T47D (cell line): ENCODE measurements around the gene CNTN5.
"Not testable (repeated sequence)": the region's sequence is repeated elsewhere in the genome, so short reads cannot be mapped to it uniquely, and the experiment has no call there.

Source experiments
- DNase-seq, 2 experiments: peaks; one replicate each; pipeline versions ENCODE4 v3.0.0 to v3.0.0-alpha.2; 2011 to 2012; ENCODE audit warnings: low read depth in 1 of 2, low spot score in 1 of 2
- JUND ChIP-seq: IDR thresholded peaks from 2 replicates; pipeline ENCODE4 v1.6.1; 2012; ENCODE audit warnings: low read depth
- in situ Hi-C: cut with HindIII; loops from 2 replicates; pipeline ENCODE4 v1.10.0; 2016; ENCODE audit warnings: low sequenced_read_pairs, low pct_unique_long_range_greater_than_20kb

CNTN5 gene

GRCh38 chr11:99739464-99740089 is 718.8 kb downstream of the CNTN5 start:
- DNase-seq, result peak; percentile 27 to 69
- in situ Hi-C loops, result no loop called here
- no peak for TF ChIP-seq JUND

- in situ Hi-C loops, result no loop called here
- DNase-seq, result no peak
- no peak for TF ChIP-seq JUND
Observed at GRCh38 chr11:99742501-99742900, 721.8 kb downstream of the CNTN5 start.

- TF ChIP-seq JUND, result no peak
- no peak for DNase-seq
- in situ Hi-C loops, result no loop called here
Observed at GRCh38 chr11:99759787-99760186, 739.0 kb downstream of the CNTN5 start.

GRCh38 chr11:99766811-99767210 is 746.1 kb downstream of the CNTN5 start:
- no peak for DNase-seq
- TF ChIP-seq JUND, result no peak
- in situ Hi-C loops, result no loop called here

- in situ Hi-C loops, result no loop called here
- DNase-seq, result no peak
- no peak for TF ChIP-seq JUND
Observed at GRCh38 chr11:99773646-99774045, 752.9 kb downstream of the CNTN5 start.

GRCh38 chr11:99781074-99781473 is 760.3 kb downstream of the CNTN5 start:
- no peak for TF ChIP-seq JUND

GRCh38 chr11:99791354-99791753 is 770.6 kb downstream of the CNTN5 start:
- in situ Hi-C loops, result no loop called here
- DNase-seq, result no peak
- TF ChIP-seq JUND, result no peak

More at GRCh38 chr11:99781074-99781473, 760.3 kb downstream of the CNTN5 start:
- DNase-seq, result no peak
- in situ Hi-C loops, result no loop called here

GRCh38 chr11:99795999-99796398 is 775.2 kb downstream of the CNTN5 start:
- in situ Hi-C loops, result no loop called here
- DNase-seq, result no peak
- TF ChIP-seq JUND, result no peak

- in situ Hi-C loops, result no loop called here
- DNase-seq, result no peak
- no peak for TF ChIP-seq JUND
Observed at GRCh38 chr11:99803501-99803900, 782.8 kb downstream of the CNTN5 start.

GRCh38 chr11:99812516-99812915 is 791.8 kb downstream of the CNTN5 start:
- DNase-seq, result no peak
- in situ Hi-C loops, result no loop called here
- TF ChIP-seq JUND, result no peak

- in situ Hi-C loops, result no loop called here
- no peak for TF ChIP-seq JUND
- no peak for DNase-seq
Observed at GRCh38 chr11:99814021-99814420, 793.3 kb downstream of the CNTN5 start.

- no peak for DNase-seq
- in situ Hi-C loops, result no loop called here
- TF ChIP-seq JUND, result no peak
Observed at GRCh38 chr11:99814738-99815137, 794.0 kb downstream of the CNTN5 start.

- in situ Hi-C loops, result no loop called here
- no peak for TF ChIP-seq JUND
- no peak for DNase-seq
Observed at GRCh38 chr11:99818991-99819390, 798.2 kb downstream of the CNTN5 start.

GRCh38 chr11:99822846-99823565 is 802.3 kb downstream of the CNTN5 start:
- DNase-seq, result no peak
- TF ChIP-seq JUND, result no peak
- in situ Hi-C loops, result no loop called here

GRCh38 chr11:99836739-99837138 is 816.0 kb downstream of the CNTN5 start:
- DNase-seq, in situ Hi-C loops: not testable (repeated sequence)
